ENCODE measurements around the gene UFD1.

Gene UFD1

DNA sequence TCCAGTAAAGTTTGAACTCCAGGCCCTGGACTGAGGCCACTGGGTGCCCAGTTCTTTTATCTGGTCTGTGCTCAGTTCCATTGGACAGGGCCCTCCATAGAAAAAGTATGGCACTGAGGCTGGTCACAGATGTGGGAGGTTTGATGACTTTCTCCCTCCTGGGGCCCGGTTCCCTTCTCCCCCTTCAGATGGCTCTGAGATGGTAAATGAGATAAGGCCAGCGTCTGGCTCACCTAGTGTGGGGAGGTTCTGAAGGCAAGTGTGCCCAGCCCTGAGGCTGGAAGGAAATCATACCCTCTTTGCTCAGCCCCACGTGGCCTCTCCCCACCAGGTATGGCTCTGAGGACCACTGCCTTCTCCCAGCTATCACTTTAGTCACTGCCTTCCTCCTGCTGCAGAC lies 46.7 kb upstream of the UFD1 start:
- no peaks in the 10 kb centered on the region for H3K9me3 Mint-ChIP-seq
- no peak overlapping the region for H3K27ac Mint-ChIP-seq

DNA sequence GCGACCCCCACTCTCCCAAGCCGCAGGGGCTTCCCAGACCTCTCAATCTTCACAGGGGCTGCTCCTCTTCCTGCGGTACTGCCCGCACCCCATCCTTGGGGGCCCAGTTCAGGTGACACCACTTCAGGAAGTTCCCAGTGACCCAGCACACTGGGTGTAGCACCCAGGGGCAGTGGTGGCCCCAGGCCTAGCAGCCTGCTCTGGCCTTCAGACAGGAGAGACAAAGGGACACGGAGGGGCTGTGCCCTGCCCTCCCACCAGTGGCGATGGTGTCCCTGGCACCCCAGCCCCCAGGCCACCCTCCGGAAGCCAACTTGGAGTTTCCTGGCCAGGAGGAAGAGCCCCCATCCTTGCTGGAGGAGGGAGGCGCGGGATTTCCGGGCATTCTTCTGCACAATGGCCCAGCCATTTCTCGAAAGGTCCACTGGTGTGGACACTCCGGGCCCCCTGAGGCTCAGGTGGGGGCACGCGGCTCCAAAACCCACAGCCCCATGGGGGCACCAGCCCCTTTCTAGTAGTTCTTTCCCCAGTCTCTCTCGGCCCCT lies 46.2 kb upstream of the UFD1 start:
- peaks cover 8% of the 10 kb centered on the region for H3K36me3 Mint-ChIP-seq (ENCODE audit: low read depth)
- H3K4me1 Mint-ChIP-seq: peaks cover 16% of the 10 kb centered on the region
- no peak overlapping the region for H3K27ac Mint-ChIP-seq
- TF ChIP-seq, protein P1, sequence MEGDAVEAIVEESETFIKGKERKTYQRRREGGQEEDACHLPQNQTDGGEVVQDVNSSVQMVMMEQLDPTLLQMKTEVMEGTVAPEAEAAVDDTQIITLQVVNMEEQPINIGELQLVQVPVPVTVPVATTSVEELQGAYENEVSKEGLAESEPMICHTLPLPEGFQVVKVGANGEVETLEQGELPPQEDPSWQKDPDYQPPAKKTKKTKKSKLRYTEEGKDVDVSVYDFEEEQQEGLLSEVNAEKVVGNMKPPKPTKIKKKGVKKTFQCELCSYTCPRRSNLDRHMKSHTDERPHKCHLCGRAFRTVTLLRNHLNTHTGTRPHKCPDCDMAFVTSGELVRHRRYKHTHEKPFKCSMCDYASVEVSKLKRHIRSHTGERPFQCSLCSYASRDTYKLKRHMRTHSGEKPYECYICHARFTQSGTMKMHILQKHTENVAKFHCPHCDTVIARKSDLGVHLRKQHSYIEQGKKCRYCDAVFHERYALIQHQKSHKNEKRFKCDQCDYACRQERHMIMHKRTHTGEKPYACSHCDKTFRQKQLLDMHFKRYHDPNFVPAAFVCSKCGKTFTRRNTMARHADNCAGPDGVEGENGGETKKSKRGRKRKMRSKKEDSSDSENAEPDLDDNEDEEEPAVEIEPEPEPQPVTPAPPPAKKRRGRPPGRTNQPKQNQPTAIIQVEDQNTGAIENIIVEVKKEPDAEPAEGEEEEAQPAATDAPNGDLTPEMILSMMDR (IDR thresholded peaks at IDR 0.05): no peak
- DNase-seq: no peak
- H3K27me3 Mint-ChIP-seq (ENCODE audit: low read depth, poor library complexity): peaks cover 73% of the 10 kb centered on the region
- peak overlapping the region; percentile 82 for H3K4me3 Mint-ChIP-seq
- no peaks in the 10 kb centered on the region for H3K9me3 Mint-ChIP-seq

More for the DNA sequence above, 46.7 kb upstream of the UFD1 start:
- Mint-ChIP-seq H3K4me1 (peaks cover 16% of the 10 kb centered on the region), H3K27me3 (ENCODE audit: low read depth, poor library complexity) (peaks cover 76% of the 10 kb centered on the region), H3K4me3 (peak overlapping the region; percentile 26), H3K36me3 (ENCODE audit: low read depth) (peaks cover 7% of the 10 kb centered on the region)
- no peak for DNase-seq
- TF ChIP-seq, protein P1 (IDR thresholded peaks at IDR 0.05): no peak

DNA sequence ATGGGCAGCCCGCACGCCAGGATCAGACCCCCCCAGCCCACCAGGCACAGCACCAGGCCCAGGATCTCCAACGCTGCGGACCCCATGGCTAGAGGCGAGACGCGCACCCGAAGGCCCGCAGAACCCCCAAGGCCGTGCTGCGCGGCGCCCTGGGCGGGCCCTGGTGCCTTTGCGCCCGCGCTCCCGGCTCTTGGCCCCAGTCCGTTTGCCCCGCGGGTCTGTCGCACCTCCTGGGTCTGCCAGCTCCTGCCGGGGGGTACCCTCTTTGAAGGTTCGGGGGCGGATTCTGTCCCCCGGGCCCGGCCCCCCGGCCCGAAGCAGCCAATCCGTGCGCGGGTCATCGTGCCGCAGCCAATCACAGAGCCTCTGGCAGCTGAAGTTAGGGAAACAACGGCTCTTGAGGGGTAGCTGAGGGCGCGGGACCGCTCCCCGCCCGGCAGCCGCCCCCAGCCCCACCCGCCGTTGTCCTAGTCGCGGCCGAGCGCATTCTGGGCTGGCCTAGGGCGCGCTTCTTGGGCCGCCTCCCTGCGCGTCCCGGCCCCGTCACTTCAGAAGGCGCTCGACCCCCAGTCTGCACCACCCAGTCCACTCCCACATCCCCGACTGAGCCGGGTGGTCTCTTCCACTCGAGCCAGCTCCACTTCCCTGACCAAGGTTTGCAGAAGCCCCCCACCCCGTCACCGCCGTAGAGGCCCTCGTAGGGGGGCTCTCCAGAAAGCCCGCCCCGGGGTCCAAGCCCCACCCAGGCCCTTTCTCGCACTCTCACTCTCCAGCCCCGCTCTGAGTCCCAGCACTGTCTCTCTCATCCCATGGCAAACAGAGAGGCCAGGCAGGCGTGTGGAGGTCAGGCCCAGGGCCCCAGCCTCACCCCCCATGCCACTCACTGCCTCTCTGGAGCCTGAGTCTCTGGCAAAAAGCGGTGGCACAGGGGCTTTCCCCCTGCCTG lies 45.5 kb upstream of the UFD1 start, which contains the start of gene CLDN5:
TSS of gene CLDN5 (minus strand) at position 241 of the 946 bp plus-strand sequence. CDS start at position 86, 155 bp downstream.
- H3K36me3 Mint-ChIP-seq (ENCODE audit: low read depth): peaks cover 8% of the 10 kb centered on the region
- H3K27me3 Mint-ChIP-seq (ENCODE audit: low read depth, poor library complexity): peaks cover 71% of the 10 kb centered on the region

DNA sequence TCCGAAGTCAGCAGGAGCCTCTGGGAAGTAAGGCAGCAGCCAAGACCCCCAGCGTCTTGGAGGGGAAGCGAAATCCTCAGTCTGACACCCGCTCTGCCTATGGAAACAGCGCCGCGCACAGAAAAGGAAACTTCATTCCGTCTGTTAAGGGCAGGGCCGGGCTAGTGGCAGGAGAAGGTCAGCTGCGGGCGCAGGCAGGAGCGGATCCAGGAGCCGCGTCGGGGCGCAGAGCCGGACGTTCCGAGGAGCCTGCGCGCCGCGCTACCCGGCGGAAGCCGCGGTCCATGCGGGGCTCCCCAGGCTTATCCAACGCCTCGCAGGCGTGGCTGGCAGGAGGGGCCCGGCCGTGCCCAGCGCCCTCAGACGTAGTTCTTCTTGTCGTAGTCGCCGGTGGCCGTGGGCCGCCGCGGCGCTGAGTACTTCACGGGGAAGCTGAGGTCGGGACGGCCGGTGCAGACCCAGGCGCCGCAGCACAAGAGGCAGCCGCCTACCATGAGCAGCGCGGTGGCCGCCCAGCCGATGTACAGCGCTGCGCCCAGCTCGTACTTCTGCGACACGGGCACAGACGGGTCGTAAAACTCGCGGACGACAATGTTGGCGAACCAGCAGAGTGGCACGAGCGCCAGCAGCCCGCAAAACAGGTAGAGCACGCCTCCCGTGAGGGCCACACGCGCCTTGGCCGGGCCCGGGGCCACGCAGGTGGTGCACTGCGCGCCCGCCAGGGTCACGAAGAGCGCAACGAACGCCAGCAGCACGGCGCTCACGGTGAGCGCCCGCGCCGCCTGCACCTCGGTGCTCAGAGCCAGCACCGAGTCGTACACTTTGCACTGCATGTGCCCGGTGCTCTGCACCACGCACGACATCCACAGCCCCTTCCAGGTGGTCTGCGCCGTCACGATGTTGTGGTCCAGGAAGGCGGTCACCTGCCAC lies 44.5 kb upstream of the UFD1 start:
- H3K36me3 Mint-ChIP-seq (ENCODE audit: low read depth): peaks cover 8% of the 10 kb centered on the region
- H3K4me3 Mint-ChIP-seq: peak overlapping the region; percentile 76
- H3K27ac Mint-ChIP-seq: no peak overlapping the region
- peaks cover 68% of the 10 kb centered on the region for H3K27me3 Mint-ChIP-seq (ENCODE audit: low read depth, poor library complexity)
- TF ChIP-seq, protein P1 (IDR thresholded peaks at IDR 0.05): no peak
- H3K9me3 Mint-ChIP-seq: no peaks in the 10 kb centered on the region
- H3K4me1 Mint-ChIP-seq: peaks cover 20% of the 10 kb centered on the region
- DNase-seq: peak; percentile 56

More for the DNA sequence above, 45.5 kb upstream of the UFD1 start, which contains the start of gene CLDN5:
- TF ChIP-seq, protein P1 (IDR thresholded peaks at IDR 0.05): no peak
- Mint-ChIP-seq H3K4me1 (peaks cover 16% of the 10 kb centered on the region), H3K4me3 (peak within 1 kb of the TSS; percentile 82), H3K27ac (no peak within 1 kb of the TSS), H3K9me3 (no peaks in the 10 kb centered on the region)
- DNase-seq: peak; percentile 58

DNA sequence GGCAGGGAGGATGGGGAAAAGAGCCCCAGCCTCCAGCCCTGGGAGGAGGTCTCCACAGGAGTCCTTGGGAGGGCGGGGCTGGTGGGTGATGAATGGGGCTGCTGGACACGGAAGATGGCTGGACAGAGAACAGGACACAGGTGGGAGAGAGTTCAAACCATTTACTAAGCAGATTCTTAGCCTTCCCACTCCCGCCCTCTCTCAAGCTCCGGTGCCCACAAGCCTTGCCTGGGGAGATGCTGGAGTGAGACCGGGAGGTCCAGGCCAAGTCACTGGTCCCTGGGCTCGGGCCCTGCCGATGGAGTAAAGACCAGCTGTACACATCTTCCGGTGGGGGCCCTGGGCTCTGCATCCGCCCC lies 43.9 kb upstream of the UFD1 start:
- Mint-ChIP-seq H3K36me3 (ENCODE audit: low read depth) (peaks cover 8% of the 10 kb centered on the region), H3K4me3 (peak overlapping the region; percentile 65), H3K27ac (no peak overlapping the region), H3K4me1 (peaks cover 22% of the 10 kb centered on the region), H3K9me3 (no peaks in the 10 kb centered on the region), H3K27me3 (ENCODE audit: low read depth, poor library complexity) (peaks cover 68% of the 10 kb centered on the region)
- DNase-seq: no peak
- TF ChIP-seq, protein P1 (IDR thresholded peaks at IDR 0.05): no peak

Measured in nephron progenitor cell (in vitro differentiated cells).